ENCODE data around the gene NTM.

DNA sequence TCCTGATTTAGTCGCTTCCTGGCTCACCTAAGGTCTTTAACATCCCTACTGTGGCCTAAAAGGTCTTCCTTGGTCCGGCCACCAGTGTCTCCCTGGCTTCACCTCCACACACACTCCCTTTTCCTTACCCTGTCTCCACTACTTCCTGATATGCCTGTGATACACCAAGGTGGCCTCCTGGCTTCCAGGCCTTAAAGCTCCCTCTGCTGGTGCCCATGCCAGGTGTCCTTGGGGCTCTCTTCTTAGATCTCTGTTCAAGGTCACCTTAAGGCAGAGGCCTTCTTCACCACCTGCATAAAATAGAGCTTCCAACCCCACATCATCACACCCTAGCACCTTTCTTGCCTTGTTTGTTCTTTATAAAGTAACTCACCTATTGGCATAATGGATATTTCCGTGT, 787.7 kb downstream of the NTM start:
- TF ChIP-seq CTCF (IDR thresholded peaks at IDR 0.05; ENCODE audit: low read length): peak; percentile 35
- TF ChIP-seq EZH2 (IDR thresholded peaks at IDR 0.05; ENCODE audit: borderline replicate concordance, low read length): no peak

All from OCI-LY1 (cell line).